H9 (cell line): Measurements from ENCODE around the gene SRL. TPM values are rescaled to one million over a fixed set of nuclear protein-coding genes. Genes with fewer than 3 reads are reported as not detected.

Experiments
- DNase-seq: peaks from one replicate; pipeline ENCODE4 v3.0.0-alpha.2; 2017
- H2AFZ ChIP-seq: one replicate; pipeline ENCODE4 v1.6.1; 2013; ENCODE audit warnings: mild to moderate bottlenecking, low read length, control low read depth, moderate library complexity
- H2AK5ac ChIP-seq: 2 replicates; pipeline ENCODE4 v1.6.1; 2013; ENCODE audit warnings: low read length, control low read depth, mixed read lengths; ENCODE audit not compliant: insufficient read length
- H2BK120ac ChIP-seq: one replicate; pipeline ENCODE4 v1.6.1; 2013; ENCODE audit warnings: low read depth, mild to moderate bottlenecking, low read length, control low read depth, inconsistent platforms; ENCODE audit not compliant: poor library complexity, severe bottlenecking
- H2BK12ac ChIP-seq: 2 replicates; pipeline ENCODE4 v1.6.1; 2013; ENCODE audit warnings: low read length, control low read depth, mixed read lengths, low read depth; ENCODE audit not compliant: insufficient read length
- H2BK15ac ChIP-seq: 2 replicates; pipeline ENCODE4 v1.6.1; 2013; ENCODE audit warnings: low read depth, low read length, control low read depth
- H2BK20ac ChIP-seq: one replicate; pipeline ENCODE4 v1.6.1; 2013; ENCODE audit warnings: low read depth, mild to moderate bottlenecking, low read length, control low read depth, inconsistent platforms; ENCODE audit not compliant: poor library complexity, severe bottlenecking
- H2BK5ac ChIP-seq: 2 replicates; pipeline ENCODE4 v1.6.1; 2013; ENCODE audit warnings: low read length, control low read depth, mixed read lengths; ENCODE audit not compliant: insufficient read length
- H3K14ac ChIP-seq: 2 replicates; pipeline ENCODE4 v1.6.1; 2013; ENCODE audit warnings: low read length, control low read depth; ENCODE audit not compliant: insufficient read depth
- H3K18ac ChIP-seq: 2 replicates; pipeline ENCODE4 v1.6.1; 2013; ENCODE audit warnings: low read depth, mild to moderate bottlenecking, mixed read lengths, low read length, control low read depth; ENCODE audit not compliant: insufficient read length
- H3K23ac ChIP-seq: 2 replicates; pipeline ENCODE4 v1.6.1; 2013; ENCODE audit warnings: low read length, control low read depth, mixed read lengths, low read depth; ENCODE audit not compliant: insufficient read length
- H3K23me2 ChIP-seq: 2 replicates; pipeline ENCODE4 v1.6.1; 2013; ENCODE audit warnings: low read depth, mild to moderate bottlenecking, mixed read lengths, low read length, control low read depth; ENCODE audit not compliant: insufficient read length, poor library complexity, severe bottlenecking
- H3K27ac ChIP-seq: 2 replicates; pipeline ENCODE4 v1.5.1; 2013; ENCODE audit warnings: low read length, control low read depth, mixed read lengths, low read depth; ENCODE audit not compliant: insufficient read length
- H3K27me3 ChIP-seq: 2 replicates; pipeline ENCODE4 v1.6.1; 2013; ENCODE audit warnings: low read length, control low read depth, inconsistent platforms; ENCODE audit not compliant: insufficient read depth
- H3K4ac ChIP-seq: 2 replicates; pipeline ENCODE4 v1.6.1; 2013; ENCODE audit warnings: low read depth, mild to moderate bottlenecking, control low read depth, inconsistent platforms, low read length, moderate library complexity
- H3K4me1 ChIP-seq: 2 replicates; pipeline ENCODE4 v1.6.1; 2013; ENCODE audit warnings: low read length, control low read depth, inconsistent platforms; ENCODE audit not compliant: insufficient read depth
- H3K4me2 ChIP-seq: 2 replicates; pipeline ENCODE4 v1.6.1; 2013; ENCODE audit warnings: low read length, control low read depth, mixed read lengths; ENCODE audit not compliant: insufficient read length, insufficient read depth
- H3K56ac ChIP-seq: 2 replicates; pipeline ENCODE4 v1.6.1; 2013; ENCODE audit warnings: low read depth, mild to moderate bottlenecking, mixed read lengths, low read length, control low read depth; ENCODE audit not compliant: insufficient read length
- H3K79me1 ChIP-seq: 2 replicates; pipeline ENCODE4 v1.6.1; 2013; ENCODE audit warnings: low read depth, mild to moderate bottlenecking, moderate library complexity, low read length, control low read depth, inconsistent platforms; ENCODE audit not compliant: insufficient read depth, poor library complexity, severe bottlenecking
- H3K79me2 ChIP-seq: 2 replicates; pipeline ENCODE4 v1.6.1; 2013; ENCODE audit warnings: low read length, control low read depth, inconsistent platforms; ENCODE audit not compliant: insufficient read depth
- H3K9ac ChIP-seq: 2 replicates; pipeline ENCODE4 v1.6.1; 2013; ENCODE audit warnings: low read length, control low read depth, mixed read lengths; ENCODE audit not compliant: insufficient read length; ENCODE audit errors: extremely low read depth
- H3K9me3 ChIP-seq: one replicate; pipeline ENCODE4 v1.6.1; 2013; ENCODE audit warnings: low read depth, low read length, inconsistent platforms; ENCODE audit not compliant: control insufficient read depth
- H3T11ph ChIP-seq: one replicate; pipeline ENCODE4 v1.6.1; 2013; ENCODE audit warnings: mild to moderate bottlenecking, low read length, control low read depth, inconsistent platforms
- H4K20me1 ChIP-seq: one replicate; pipeline ENCODE4 v1.6.1; 2013; ENCODE audit not compliant: control insufficient read depth, insufficient read length, insufficient read depth
- H4K5ac ChIP-seq: 2 replicates; pipeline ENCODE4 v1.6.1; 2013; ENCODE audit warnings: low read depth, mild to moderate bottlenecking, mixed read lengths, low read length, control low read depth; ENCODE audit not compliant: insufficient read length
- H4K8ac ChIP-seq: replicated peaks from 2 replicates; pipeline ENCODE4 v1.6.1; 2013; ENCODE audit warnings: low read length, control low read depth, mixed read lengths, low read depth; ENCODE audit not compliant: insufficient read length
- H4K91ac ChIP-seq: 2 replicates; pipeline ENCODE4 v1.6.1; 2013; ENCODE audit warnings: low read depth, mild to moderate bottlenecking, moderate library complexity, mixed read lengths, low read length, control low read depth; ENCODE audit not compliant: insufficient read length
- H3K27ac Mint-ChIP-seq, 3 experiments: 2 replicates in 2 of 3; 3 replicates in 1 of 3; pipeline ENCODE4 v1.8.0; 2020 to 2021; ENCODE audit warnings: mixed read lengths in 3 of 3, mild to moderate bottlenecking in 1 of 3, moderate library complexity in 1 of 3
- H3K27me3 Mint-ChIP-seq: 2 replicates; pipeline ENCODE4 v1.8.0; 2021; ENCODE audit warnings: low read depth, mild to moderate bottlenecking, moderate library complexity, mixed read lengths
- H3K36me3 Mint-ChIP-seq, 3 experiments: 2 replicates in 2 of 3; 3 replicates in 1 of 3; pipeline ENCODE4 v1.8.0; 2020 to 2021; ENCODE audit warnings: low read depth in 3 of 3, mixed read lengths in 3 of 3; ENCODE audit not compliant: insufficient read depth in 1 of 3
- H3K4me1 Mint-ChIP-seq, 2 experiments: 2 replicates each; pipeline ENCODE4 v1.8.0; 2020; ENCODE audit warnings: mixed read lengths in 2 of 2
- H3K4me3 Mint-ChIP-seq, 2 experiments: 2 replicates in 1 of 2; 3 replicates in 1 of 2; pipeline ENCODE4 v1.8.0; 2020 to 2021; ENCODE audit warnings: mild to moderate bottlenecking in 2 of 2, mixed read lengths in 2 of 2, moderate library complexity in 1 of 2
- H3K9me3 Mint-ChIP-seq, 2 experiments: 2 replicates in 1 of 2; 3 replicates in 1 of 2; pipeline ENCODE4 v1.8.0; 2020; ENCODE audit warnings: mild to moderate bottlenecking in 2 of 2, mixed read lengths in 2 of 2, moderate library complexity in 1 of 2
- WGBS: extraction: QIAGEN DNeasy Blood & Tissue Kit; methylation state at CpG from one replicate; pipeline ENCODE4 v1.1.7; 2013; ENCODE audit warnings: missing lambda C conversion rate, low lambda C conversion rate, mixed read lengths; ENCODE audit not compliant: insufficient read length; ENCODE audit errors: extremely low coverage; 5-methylcytosine and 5-hydroxymethylcytosine counted together
- total RNA-seq: library from RNA; stranded (reverse); gene quantifications from 2 replicates; pipeline ENCODE4 v1.2.1, GENCODE V29; 2021
- TF ChIP-seq, protein P1 (sequence below): fragments of 200-600 bp; sonication (generic); conservative IDR thresholded peaks from 3 replicates; pipeline ENCODE4 v1.8.0; 2021; ENCODE audit warnings: antibody characterized with exemption, mild to moderate bottlenecking

SRL gene
- total RNA-seq, 1 experiment from 2014 or later = not detected

DNA sequence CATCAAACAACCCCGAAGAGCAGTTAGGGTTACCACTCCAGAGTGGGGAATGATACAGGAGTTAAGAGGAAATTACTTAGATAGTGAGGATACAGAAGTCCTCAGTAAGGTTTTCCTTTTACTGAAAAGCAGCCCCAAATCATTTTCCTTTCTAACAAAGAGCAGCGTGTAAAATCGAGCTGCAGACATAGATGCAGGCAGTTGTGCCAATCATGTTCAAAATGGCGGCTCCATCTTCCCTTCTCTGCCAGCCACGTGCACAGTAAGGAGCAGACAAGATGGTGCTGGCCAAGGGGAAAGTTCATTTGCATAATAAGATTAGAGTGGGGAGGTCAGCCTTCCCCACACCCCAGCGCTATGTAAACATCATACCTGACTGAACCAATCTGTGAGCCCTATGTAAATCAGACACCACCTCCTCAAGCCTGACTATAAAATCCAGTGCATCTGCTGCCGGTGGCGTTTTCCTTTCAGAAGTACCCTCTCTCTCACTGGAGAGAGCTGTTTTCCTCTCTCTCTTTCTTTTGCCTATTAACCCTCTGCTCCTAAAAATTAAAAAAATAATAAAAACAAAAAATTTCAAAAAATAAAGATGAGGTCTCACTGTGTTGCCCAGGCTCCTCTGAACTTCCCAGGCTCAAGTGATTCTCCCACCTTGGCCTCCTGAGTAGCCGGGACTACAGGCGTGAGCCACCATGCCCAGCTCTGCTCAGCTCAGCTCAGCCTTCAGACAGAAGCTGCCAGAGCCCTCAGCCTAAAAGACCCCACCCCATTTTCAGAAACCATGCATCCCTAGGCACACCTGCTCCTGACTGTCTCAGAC is 2.6 kb upstream of the SRL start:
- Histone ChIP-seq H3K4me1 (no peaks in the 10 kb centered on the region; the same call in 1 of the 2 replicates), H2AK5ac (no peak overlapping the region), H3K27ac (no peak overlapping the region), H3K9me3 (no peaks in the 10 kb centered on the region), H3K18ac (no peak overlapping the region), H3K4me2 (no peak overlapping the region), H3K79me2 (no peaks in the 10 kb centered on the region), H2BK120ac (no peak overlapping the region), H3K9ac (no peak overlapping the region), H3K23me2 (no peaks in the 10 kb centered on the region), H3K56ac (no peak overlapping the region), H4K91ac (no peak overlapping the region), H3K79me1 (no peaks in the 10 kb centered on the region), H3K23ac (no peak overlapping the region), H4K8ac (no peak overlapping the region), H2BK15ac (no peak overlapping the region), H3K27me3 (no peaks in the 10 kb centered on the region), H2BK5ac (no peak overlapping the region), H2BK12ac (no peak overlapping the region), H3K4ac (no peak overlapping the region), H4K20me1 (no peaks in the 10 kb centered on the region), H2AFZ (no peak overlapping the region), H2BK20ac (no peak overlapping the region), H3K14ac (no peak overlapping the region), H4K5ac (no peak overlapping the region), H3T11ph (no peak overlapping the region)
- no CpG with 5 or more reads among the region's 10 CpGs for WGBS
- Mint-ChIP-seq H3K9me3 (peaks cover 7 to 12% of the 10 kb centered on the region in 2 experiments; a peak in 4 of 5 replicates), H3K4me1 (peaks cover 26 to 36% of the 10 kb centered on the region in 2 experiments), H3K4me3 (no peak overlapping the region), H3K27me3 (peaks cover 4% of the 10 kb centered on the region), H3K27ac (peak overlapping the region in 1 of 3 experiments; percentile 64; a peak in 2 of 7 replicates), H3K36me3 (peaks cover 3 to 11% (median 10%) of the 10 kb centered on the region in 3 experiments)
- TF ChIP-seq, protein P1, sequence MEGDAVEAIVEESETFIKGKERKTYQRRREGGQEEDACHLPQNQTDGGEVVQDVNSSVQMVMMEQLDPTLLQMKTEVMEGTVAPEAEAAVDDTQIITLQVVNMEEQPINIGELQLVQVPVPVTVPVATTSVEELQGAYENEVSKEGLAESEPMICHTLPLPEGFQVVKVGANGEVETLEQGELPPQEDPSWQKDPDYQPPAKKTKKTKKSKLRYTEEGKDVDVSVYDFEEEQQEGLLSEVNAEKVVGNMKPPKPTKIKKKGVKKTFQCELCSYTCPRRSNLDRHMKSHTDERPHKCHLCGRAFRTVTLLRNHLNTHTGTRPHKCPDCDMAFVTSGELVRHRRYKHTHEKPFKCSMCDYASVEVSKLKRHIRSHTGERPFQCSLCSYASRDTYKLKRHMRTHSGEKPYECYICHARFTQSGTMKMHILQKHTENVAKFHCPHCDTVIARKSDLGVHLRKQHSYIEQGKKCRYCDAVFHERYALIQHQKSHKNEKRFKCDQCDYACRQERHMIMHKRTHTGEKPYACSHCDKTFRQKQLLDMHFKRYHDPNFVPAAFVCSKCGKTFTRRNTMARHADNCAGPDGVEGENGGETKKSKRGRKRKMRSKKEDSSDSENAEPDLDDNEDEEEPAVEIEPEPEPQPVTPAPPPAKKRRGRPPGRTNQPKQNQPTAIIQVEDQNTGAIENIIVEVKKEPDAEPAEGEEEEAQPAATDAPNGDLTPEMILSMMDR = no peak
- peak; percentile 62 for DNase-seq
